ENCODE results near the gene OAF. TPM values are rescaled to one million over a fixed set of nuclear protein-coding genes. Genes with fewer than 3 reads are reported as not detected.
"Not testable (repeated sequence)": the region's sequence is repeated elsewhere in the genome, so short reads cannot be mapped to it uniquely, and the experiment has no call there.

OAF gene
- total and polyA plus RNA-seq, 5 donors, result 21.6 to 57.1 (median 43.1) TPM

- Histone ChIP-seq H3K9me3 (ENCODE audit: control insufficient read depth, low read length) (no peaks in the 10 kb centered on the region), H3K4me3 (ENCODE audit: low read length) (no peak overlapping the region), H3K4me1 (ENCODE audit: control insufficient read depth, insufficient read depth, low read length) (peaks cover 2% of the 10 kb centered on the region), H3K27me3 (ENCODE audit: control insufficient read depth, insufficient read depth) (no peaks in the 10 kb centered on the region), H3K27ac (ENCODE audit: low read length) (no peak overlapping the region)
- intact Hi-C loops (cut with DNase I), result loop anchor here (2.0 to 5.0 kb wide), 5 partner anchors 53 to 129 kb away; no protein-coding TSS in a partner anchor
- no peak for ATAC-seq
- no peak for DNase-seq
- 36% methylated on average over 5 of the region's 5 CpGs for WGBS
These were observed 37.0 kb upstream of the OAF start for GRCh38 chr11:120173807-120174206.

- Histone ChIP-seq H3K9me3 (ENCODE audit: control insufficient read depth, low read length) (no peaks in the 10 kb centered on the region), H3K4me1 (ENCODE audit: control insufficient read depth, insufficient read depth, low read length) (peaks cover 4% of the 10 kb centered on the region), H3K4me3 (ENCODE audit: low read length) (no peak overlapping the region), H3K27me3 (ENCODE audit: control insufficient read depth, insufficient read depth) (no peaks in the 10 kb centered on the region), H3K27ac (ENCODE audit: low read length) (no peak overlapping the region)
- 78% methylated on average over 4 of the region's 4 CpGs for WGBS
- no peak for DNase-seq
- intact Hi-C loops (cut with DNase I), result loop anchor here in 3 of 4 donors (5.0 kb wide), 2 partner anchors 52 to 127 kb away; no protein-coding TSS in a partner anchor
- no peak for ATAC-seq
These were observed 36.0 kb upstream of the OAF start for GRCh38 chr11:120174866-120175265.

GRCh38 chr11:120178561-120179056, 32.2 kb upstream of the OAF start:
- H3K27me3 ChIP-seq (ENCODE audit: control insufficient read depth, insufficient read depth), result no peaks in the 10 kb centered on the region
- intact Hi-C loops (cut with DNase I), result loop anchor here in 1 of 4 donors (5.0 kb wide), 1 partner anchor 124 kb away; no protein-coding TSS in a partner anchor
- H3K4me3 ChIP-seq (ENCODE audit: low read length), result no peak overlapping the region
- DNase-seq, result no peak
- no peaks in the 10 kb centered on the region for H3K9me3 ChIP-seq (ENCODE audit: control insufficient read depth, low read length)
- H3K4me1 ChIP-seq (ENCODE audit: control insufficient read depth, insufficient read depth, low read length), result peaks cover 4% of the 10 kb centered on the region
- ATAC-seq, result peak in 1 of 2 donors; percentile 25
- WGBS, result 69% methylated on average over 5 of the region's 5 CpGs
- H3K27ac ChIP-seq (ENCODE audit: low read length), result peak overlapping the region; percentile 40

- ATAC-seq (peak; percentile 17 to 45), DNase-seq (peak in 1 of 3 donors; percentile 30)
- H3K27me3 ChIP-seq (ENCODE audit: control insufficient read depth, insufficient read depth), result no peaks in the 10 kb centered on the region
- H3K27ac ChIP-seq (ENCODE audit: low read length), result peak overlapping the region; percentile 40
- 64% methylated on average over 10 of the region's 10 CpGs for WGBS
- peaks cover 4% of the 10 kb centered on the region for H3K4me1 ChIP-seq (ENCODE audit: control insufficient read depth, insufficient read depth, low read length)
- H3K9me3 ChIP-seq (ENCODE audit: control insufficient read depth, low read length), result no peaks in the 10 kb centered on the region
- H3K4me3 ChIP-seq (ENCODE audit: low read length), result no peak overlapping the region
- intact Hi-C loops (cut with DNase I), result loop anchor here in 1 of 4 donors (5.0 kb wide), 1 partner anchor 123 kb away; no protein-coding TSS in a partner anchor
These were observed 31.7 kb upstream of the OAF start for GRCh38 chr11:120179057-120179672.

GRCh38 chr11:120180063-120180462, 30.8 kb upstream of the OAF start:
- not testable (repeated sequence) for H3K27me3 ChIP-seq (ENCODE audit: control insufficient read depth, insufficient read depth); H3K9me3 ChIP-seq (ENCODE audit: control insufficient read depth, low read length); H3K4me1 ChIP-seq (ENCODE audit: control insufficient read depth, insufficient read depth, low read length); H3K27ac ChIP-seq (ENCODE audit: low read length); H3K4me3 ChIP-seq (ENCODE audit: low read length); ATAC-seq
- DNase-seq, result peak in 1 of 3 donors; percentile 7
- 90% methylated on average over 6 of the region's 6 CpGs for WGBS
- intact Hi-C loops (cut with DNase I), result loop anchor here in 1 of 4 donors (5.0 kb wide), 1 partner anchor 37 kb away; no protein-coding TSS in a partner anchor

GRCh38 chr11:120180551-120181232, 30.1 kb upstream of the OAF start:
- DNase-seq (peak in 1 of 3 donors; percentile 47), ATAC-seq (no peak)
- 58% methylated on average over 11 of the region's 11 CpGs for WGBS
- H3K4me1 ChIP-seq (ENCODE audit: control insufficient read depth, insufficient read depth, low read length), result peaks cover 4% of the 10 kb centered on the region
- H3K9me3 ChIP-seq (ENCODE audit: control insufficient read depth, low read length), result no peaks in the 10 kb centered on the region
- intact Hi-C loops (cut with DNase I), result loop anchor here in 1 of 4 donors (5.0 kb wide), 1 partner anchor 37 kb away; no protein-coding TSS in a partner anchor
- no peaks in the 10 kb centered on the region for H3K27me3 ChIP-seq (ENCODE audit: control insufficient read depth, insufficient read depth)
- H3K4me3 ChIP-seq (ENCODE audit: low read length), result no peak overlapping the region
- no peak overlapping the region for H3K27ac ChIP-seq (ENCODE audit: low read length)

- 87% methylated on average over 10 of the region's 10 CpGs for WGBS
- H3K4me1 ChIP-seq (ENCODE audit: control insufficient read depth, insufficient read depth, low read length), result peaks cover 4% of the 10 kb centered on the region
- no peak for ATAC-seq
These were observed 29.4 kb upstream of the OAF start for GRCh38 chr11:120181376-120181975.

GRCh38 chr11:120182372-120182771, 28.5 kb upstream of the OAF start:
- Histone ChIP-seq H3K9me3 (ENCODE audit: control insufficient read depth, low read length) (no peaks in the 10 kb centered on the region), H3K27ac (ENCODE audit: low read length) (no peak overlapping the region), H3K4me3 (ENCODE audit: low read length) (no peak overlapping the region), H3K4me1 (ENCODE audit: control insufficient read depth, insufficient read depth, low read length) (peaks cover 7% of the 10 kb centered on the region), H3K27me3 (ENCODE audit: control insufficient read depth, insufficient read depth) (no peaks in the 10 kb centered on the region)
- WGBS, result 68% methylated on average over 7 of the region's 7 CpGs
- DNase-seq (peak in 1 of 3 donors; percentile 28), ATAC-seq (no peak)
- intact Hi-C loops (cut with DNase I), result loop anchor here in 1 of 4 donors (5.0 kb wide), 1 partner anchor 35 kb away; no protein-coding TSS in a partner anchor

More at GRCh38 chr11:120181376-120181975, 29.4 kb upstream of the OAF start:
- Histone ChIP-seq H3K27ac (ENCODE audit: low read length) (no peak overlapping the region), H3K27me3 (ENCODE audit: control insufficient read depth, insufficient read depth) (no peaks in the 10 kb centered on the region), H3K4me3 (ENCODE audit: low read length) (no peak overlapping the region), H3K9me3 (ENCODE audit: control insufficient read depth, low read length) (no peaks in the 10 kb centered on the region)
- intact Hi-C loops (cut with DNase I), result loop anchor here in 1 of 4 donors (5.0 kb wide), 1 partner anchor 36 kb away; no protein-coding TSS in a partner anchor
- peak in 1 of 3 donors; percentile 32 for DNase-seq

GRCh38 chr11:120182790-120183491, 27.9 kb upstream of the OAF start:
- intact Hi-C loops (cut with DNase I), result loop anchor here in 1 of 4 donors (5.0 kb wide), 1 partner anchor 34 kb away; no protein-coding TSS in a partner anchor
- Histone ChIP-seq H3K4me3 (ENCODE audit: low read length) (no peak overlapping the region), H3K27me3 (ENCODE audit: control insufficient read depth, insufficient read depth) (no peaks in the 10 kb centered on the region), H3K4me1 (ENCODE audit: control insufficient read depth, insufficient read depth, low read length) (peaks cover 7% of the 10 kb centered on the region), H3K27ac (ENCODE audit: low read length) (no peak overlapping the region), H3K9me3 (ENCODE audit: control insufficient read depth, low read length) (no peaks in the 10 kb centered on the region)
- WGBS, result 68% methylated on average over 5 of the region's 5 CpGs
- peak; percentile 80 to 85 (median 83) for DNase-seq
- ATAC-seq, result peak in 1 of 2 donors; percentile 16

- Histone ChIP-seq H3K27ac (ENCODE audit: low read length) (peak overlapping the region; percentile 60), H3K4me3 (ENCODE audit: low read length) (no peak overlapping the region), H3K9me3 (ENCODE audit: control insufficient read depth, low read length) (no peaks in the 10 kb centered on the region), H3K27me3 (ENCODE audit: control insufficient read depth, insufficient read depth) (no peaks in the 10 kb centered on the region), H3K4me1 (ENCODE audit: control insufficient read depth, insufficient read depth, low read length) (peaks cover 5% of the 10 kb centered on the region)
- DNase-seq, result no peak
- intact Hi-C loops (cut with DNase I), result loop anchor here in 1 of 4 donors (5.0 kb wide), 1 partner anchor 34 kb away; no protein-coding TSS in a partner anchor
- WGBS, result 79% methylated on average over 7 of the region's 7 CpGs
- no peak for ATAC-seq
These were observed 27.1 kb upstream of the OAF start for GRCh38 chr11:120183701-120184141.
